ENCODE data around the gene GTF2B. TPM values are rescaled to one million over a fixed set of nuclear protein-coding genes. Genes with fewer than 3 reads are reported as not detected.

Gene GTF2B
- total and polyA plus RNA-seq, 9 of the 15 experiments (the other 6 are each of a cell fraction or from before 2014, with no cell fraction given): 34.5 to 113 (median 66.0) TPM

GRCh38 chr1:88891318-88891950 lies at the start of gene GTF2B (continued):
- TF ChIP-seq YY1 (IDR thresholded peaks at IDR 0.05; ENCODE audit: borderline replicate concordance in 1 of 3, control insufficient read depth in 1 of 3, extremely low read depth in 1 of 3, insufficient read depth in 3 of 3, insufficient read length in 1 of 3, insufficient replicate concordance in 2 of 3, low read depth in 1 of 3, low read length in 2 of 3) (peak; percentile 62 to 95 (median 90)), RBM22 (IDR thresholded peaks at IDR 0.05; ENCODE audit: low read depth, low read length, poor library complexity, severe bottlenecking) (peak; percentile 88), CTCFL (IDR thresholded peaks at IDR 0.05; ENCODE audit: borderline replicate concordance, insufficient read depth, low read depth, low read length, poor library complexity, severe bottlenecking) (no peak), CUX1 (CRISPR knock-in tag; IDR thresholded peaks at IDR 0.05) (no peak), L3MBTL2 (IDR thresholded peaks at IDR 0.05) (peak; percentile 81), ARNT (IDR thresholded peaks at IDR 0.05) (peak in 1 of 2 experiments; percentile 49; a peak in 1 of 4 replicates), NFRKB (IDR thresholded peaks at IDR 0.05; ENCODE audit: low read depth) (peak; percentile 89), REST (IDR thresholded peaks at IDR 0.05; ENCODE audit: borderline replicate concordance) (peak; percentile 22; the same call in 1 of the 2 replicates), REST (CRISPR knock-in tag; IDR thresholded peaks at IDR 0.05; ENCODE audit: low read depth) (no peak), HDAC2 (IDR thresholded peaks at IDR 0.05) (0 out of 2 replicates have a peak, but pooled peaks have one; percentile 41)

Measured in K562 (cell line).